ENCODE measurements around the gene PAOX.
A peak's percentile ranks its signal among the peaks of the same experiment; 100 is the strongest.
"Not testable (repeated sequence)": the region's sequence is repeated elsewhere in the genome, so short reads cannot be mapped to it uniquely, and the experiment has no call there.

PAOX gene

DNA sequence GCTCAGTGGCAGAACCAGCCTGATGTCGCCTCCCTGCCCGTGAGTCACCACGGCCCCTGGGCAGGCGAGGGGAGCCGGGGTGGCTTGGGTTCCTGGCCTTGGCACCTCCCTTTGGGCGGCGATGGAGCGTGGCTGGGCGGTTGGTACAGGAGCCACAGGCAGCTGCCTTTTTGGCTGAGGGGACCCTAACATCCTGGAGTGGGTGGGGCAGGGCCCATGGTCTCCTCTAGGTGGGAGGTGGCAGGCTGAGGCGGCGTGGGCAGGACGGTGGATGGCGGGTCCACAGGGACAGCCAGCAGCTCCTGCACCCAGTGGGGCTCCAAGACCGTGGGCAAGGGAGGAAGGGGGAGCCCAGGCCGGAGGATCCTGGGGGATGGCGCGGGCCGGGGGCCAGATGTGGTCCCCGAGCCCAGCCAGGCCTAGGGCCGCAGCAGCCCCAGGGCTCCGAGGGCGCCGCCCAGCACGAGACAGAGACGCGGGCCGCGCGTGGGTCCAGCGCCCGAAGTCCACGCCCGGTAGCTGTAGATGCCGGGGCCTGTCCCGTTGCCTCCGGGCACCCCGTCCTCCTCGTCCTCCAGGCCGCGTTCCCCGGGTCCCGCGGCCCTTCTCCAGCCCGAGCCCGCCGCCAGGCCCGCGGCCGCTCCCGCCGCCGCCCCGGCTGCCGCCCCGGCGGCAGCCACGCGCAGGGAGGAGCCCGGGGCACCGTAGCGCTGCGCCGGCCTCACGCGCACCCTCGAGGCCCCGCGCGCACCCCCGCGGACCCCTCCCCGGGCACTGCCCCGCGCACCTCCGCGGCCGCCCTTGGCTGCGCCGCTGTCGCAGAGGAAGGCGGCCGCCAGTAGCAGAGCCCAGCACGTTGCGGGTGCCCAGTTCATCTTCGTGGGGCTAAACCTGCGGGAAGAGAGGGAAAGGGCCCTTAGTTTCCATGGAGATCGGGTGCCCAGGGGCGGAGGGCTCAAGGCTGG is 44.0 kb downstream of the PAOX start:
- TF ChIP-seq, protein P1, sequence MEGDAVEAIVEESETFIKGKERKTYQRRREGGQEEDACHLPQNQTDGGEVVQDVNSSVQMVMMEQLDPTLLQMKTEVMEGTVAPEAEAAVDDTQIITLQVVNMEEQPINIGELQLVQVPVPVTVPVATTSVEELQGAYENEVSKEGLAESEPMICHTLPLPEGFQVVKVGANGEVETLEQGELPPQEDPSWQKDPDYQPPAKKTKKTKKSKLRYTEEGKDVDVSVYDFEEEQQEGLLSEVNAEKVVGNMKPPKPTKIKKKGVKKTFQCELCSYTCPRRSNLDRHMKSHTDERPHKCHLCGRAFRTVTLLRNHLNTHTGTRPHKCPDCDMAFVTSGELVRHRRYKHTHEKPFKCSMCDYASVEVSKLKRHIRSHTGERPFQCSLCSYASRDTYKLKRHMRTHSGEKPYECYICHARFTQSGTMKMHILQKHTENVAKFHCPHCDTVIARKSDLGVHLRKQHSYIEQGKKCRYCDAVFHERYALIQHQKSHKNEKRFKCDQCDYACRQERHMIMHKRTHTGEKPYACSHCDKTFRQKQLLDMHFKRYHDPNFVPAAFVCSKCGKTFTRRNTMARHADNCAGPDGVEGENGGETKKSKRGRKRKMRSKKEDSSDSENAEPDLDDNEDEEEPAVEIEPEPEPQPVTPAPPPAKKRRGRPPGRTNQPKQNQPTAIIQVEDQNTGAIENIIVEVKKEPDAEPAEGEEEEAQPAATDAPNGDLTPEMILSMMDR (IDR thresholded peaks at IDR 0.05; ENCODE audit: borderline replicate concordance, control extremely low read depth, extremely low read depth, insufficient read depth, missing control alignments): no peak
- in situ Hi-C loops (cut with MboI; ENCODE audit: low sequenced_read_pairs, unreplicated experiment): no loop called here
- DNase-seq (ENCODE audit: low spot score): peak; percentile 40

DNA sequence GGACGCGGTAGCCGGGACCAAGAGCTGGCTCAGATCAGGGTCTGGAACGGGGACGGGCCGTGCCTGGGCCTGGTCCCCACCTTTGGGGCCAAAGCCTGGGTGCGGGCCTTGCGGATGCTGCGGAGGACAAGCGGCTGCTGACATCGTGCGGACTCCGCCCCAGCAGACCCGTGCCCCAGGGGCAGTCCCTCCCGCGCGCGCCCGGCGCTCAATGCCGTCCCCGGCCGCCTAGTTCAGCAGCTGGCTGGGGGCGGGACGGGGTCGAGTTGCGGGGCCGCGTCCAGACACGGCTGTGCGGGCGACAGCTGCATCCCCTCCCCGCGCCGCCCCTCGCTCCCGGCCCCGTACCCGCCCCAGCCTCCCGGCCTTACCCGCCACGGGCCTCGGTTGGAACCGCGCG is 45.0 kb downstream of the PAOX start:
- in situ Hi-C loops (cut with MboI; ENCODE audit: low sequenced_read_pairs, unreplicated experiment); DNase-seq (ENCODE audit: low spot score): not testable (repeated sequence)

DNA sequence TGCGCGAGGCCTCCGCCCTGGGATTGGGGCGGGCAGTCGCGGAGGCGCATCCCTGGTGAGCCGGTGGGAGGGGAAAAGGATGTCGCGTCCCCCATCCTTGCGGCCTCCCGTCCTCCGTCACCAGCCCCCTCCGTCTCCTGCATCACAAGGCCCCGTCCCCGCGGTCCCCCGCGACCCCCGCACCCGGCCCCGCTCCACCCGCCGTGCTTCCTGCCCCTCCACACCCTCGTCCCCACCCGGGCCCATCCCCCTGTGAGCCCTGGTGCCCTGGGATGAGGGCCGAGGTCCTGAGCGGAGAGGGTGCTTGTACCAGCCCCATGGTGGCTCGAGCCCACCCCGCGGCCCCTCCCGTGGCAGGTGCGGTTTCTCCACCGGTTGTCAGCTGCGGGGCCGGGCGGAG is 45.5 kb downstream of the PAOX start, which contains the start of gene SPRN:
Gene SPRN, minus strand, starts transcription at position 25 of the 400 bp plus-strand sequence. CDS start 944 bp downstream, outside the sequence.
- in situ Hi-C loops (cut with MboI; ENCODE audit: low sequenced_read_pairs, unreplicated experiment); DNase-seq (ENCODE audit: low spot score): not testable (repeated sequence)

- DNase-seq (ENCODE audit: low spot score); in situ Hi-C loops (cut with MboI; ENCODE audit: low sequenced_read_pairs, unreplicated experiment): not testable (repeated sequence)
Measured at GRCh38 chr10:133429571-133429970, 50.5 kb downstream of the PAOX start.

- in situ Hi-C loops (cut with MboI; ENCODE audit: low sequenced_read_pairs, unreplicated experiment); DNase-seq (ENCODE audit: low spot score): not testable (repeated sequence)
Measured at GRCh38 chr10:133431888-133432613, 53.0 kb downstream of the PAOX start.

GRCh38 chr10:133432789-133433188 is 53.7 kb downstream of the PAOX start:
- in situ Hi-C loops (cut with MboI; ENCODE audit: low sequenced_read_pairs, unreplicated experiment); DNase-seq (ENCODE audit: low spot score): not testable (repeated sequence)

DNA sequence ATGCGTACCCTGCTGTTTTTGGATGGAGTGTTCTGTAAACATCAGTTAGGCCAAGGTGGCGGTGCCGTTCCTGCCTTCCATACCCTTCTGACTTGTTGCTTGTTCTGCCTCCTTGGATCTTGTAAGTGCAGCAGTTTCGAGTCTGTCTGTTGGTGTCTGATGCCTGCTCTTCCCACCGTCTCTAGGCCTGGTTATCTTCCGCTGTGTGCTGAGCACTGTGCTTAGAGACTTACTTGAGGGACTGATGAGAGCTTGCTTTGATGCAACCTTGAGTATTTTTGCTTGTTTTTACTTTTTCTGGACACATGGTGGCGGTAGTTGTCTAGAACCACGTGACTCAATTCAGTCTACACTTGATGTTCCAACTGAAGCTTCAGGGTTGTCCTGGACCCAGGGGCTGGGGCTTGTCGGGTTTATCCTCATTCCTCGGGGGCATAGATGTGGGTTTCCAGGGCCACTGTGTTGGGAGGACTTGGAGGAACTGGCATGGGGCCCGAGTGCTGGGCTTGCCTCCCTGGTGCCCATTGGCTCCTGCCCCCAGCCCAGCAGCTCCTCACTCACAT is 59.7 kb downstream of the PAOX start:
- in situ Hi-C loops (cut with MboI; ENCODE audit: low sequenced_read_pairs, unreplicated experiment): no loop called here
- TF ChIP-seq, protein P1 (IDR thresholded peaks at IDR 0.05; ENCODE audit: borderline replicate concordance, control extremely low read depth, extremely low read depth, insufficient read depth, missing control alignments): peak; percentile 11
- DNase-seq (ENCODE audit: low spot score): peak; percentile 70

GRCh38 chr10:133439517-133440461 is 60.7 kb downstream of the PAOX start:
- in situ Hi-C loops (cut with MboI; ENCODE audit: low sequenced_read_pairs, unreplicated experiment): no loop called here
- TF ChIP-seq, protein P1 (IDR thresholded peaks at IDR 0.05; ENCODE audit: borderline replicate concordance, control extremely low read depth, extremely low read depth, insufficient read depth, missing control alignments): no peak
- DNase-seq (ENCODE audit: low spot score): peak; percentile 11

All from GM13976 (cell line).